ENCODE measurements around the gene CARNS1.

DNA sequence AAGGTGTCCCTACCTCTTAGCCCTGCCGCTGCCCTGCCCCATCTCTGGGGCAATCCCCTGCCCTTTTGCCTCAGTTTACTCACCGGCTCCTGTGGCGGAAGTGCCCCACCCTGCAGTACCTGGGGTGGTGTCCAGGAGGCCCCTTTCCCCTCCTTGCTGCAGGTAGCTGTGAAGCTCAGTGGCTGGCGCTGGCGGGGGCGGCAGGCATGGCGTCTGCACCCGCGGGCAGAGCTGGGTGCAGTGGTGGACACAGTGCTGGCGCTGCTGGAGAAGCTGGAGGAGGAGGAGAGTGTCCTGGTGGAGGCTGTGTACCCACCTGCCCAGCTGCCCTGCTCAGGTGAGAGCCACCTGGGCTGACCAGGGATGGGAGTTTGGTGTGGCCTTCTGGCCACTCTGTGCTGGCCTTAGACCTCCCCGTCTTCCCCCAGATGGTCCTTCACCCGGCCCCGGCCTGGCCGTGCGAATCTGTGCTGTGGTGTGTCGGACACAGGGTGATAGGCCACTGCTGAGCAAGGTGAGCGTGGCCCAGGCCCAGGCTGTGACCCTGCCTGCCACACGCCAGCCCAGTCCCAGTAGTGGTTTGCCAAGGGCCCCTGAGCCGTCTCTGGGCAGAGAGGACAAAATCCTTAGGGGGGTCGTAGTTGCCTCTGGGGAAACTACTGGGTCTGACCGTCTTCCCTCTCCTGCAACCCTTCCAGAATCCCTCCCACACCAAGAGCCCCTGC lies 4.0 kb downstream of the CARNS1 start:
- TF ChIP-seq, protein P1, sequence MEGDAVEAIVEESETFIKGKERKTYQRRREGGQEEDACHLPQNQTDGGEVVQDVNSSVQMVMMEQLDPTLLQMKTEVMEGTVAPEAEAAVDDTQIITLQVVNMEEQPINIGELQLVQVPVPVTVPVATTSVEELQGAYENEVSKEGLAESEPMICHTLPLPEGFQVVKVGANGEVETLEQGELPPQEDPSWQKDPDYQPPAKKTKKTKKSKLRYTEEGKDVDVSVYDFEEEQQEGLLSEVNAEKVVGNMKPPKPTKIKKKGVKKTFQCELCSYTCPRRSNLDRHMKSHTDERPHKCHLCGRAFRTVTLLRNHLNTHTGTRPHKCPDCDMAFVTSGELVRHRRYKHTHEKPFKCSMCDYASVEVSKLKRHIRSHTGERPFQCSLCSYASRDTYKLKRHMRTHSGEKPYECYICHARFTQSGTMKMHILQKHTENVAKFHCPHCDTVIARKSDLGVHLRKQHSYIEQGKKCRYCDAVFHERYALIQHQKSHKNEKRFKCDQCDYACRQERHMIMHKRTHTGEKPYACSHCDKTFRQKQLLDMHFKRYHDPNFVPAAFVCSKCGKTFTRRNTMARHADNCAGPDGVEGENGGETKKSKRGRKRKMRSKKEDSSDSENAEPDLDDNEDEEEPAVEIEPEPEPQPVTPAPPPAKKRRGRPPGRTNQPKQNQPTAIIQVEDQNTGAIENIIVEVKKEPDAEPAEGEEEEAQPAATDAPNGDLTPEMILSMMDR (IDR thresholded peaks at IDR 0.05): no peak
- TF ChIP-seq POLR2A (IDR thresholded peaks at IDR 0.05) (no peak), EP300 (IDR thresholded peaks at IDR 0.05) (no peak), POLR2AphosphoS5 (IDR thresholded peaks at IDR 0.05) (no peak)
